HCT116 (cell line): Measurements from ENCODE around the gene BRSK2. TPM values are rescaled to one million over a fixed set of nuclear protein-coding genes. Genes with fewer than 3 reads are reported as not detected.

Source experiments
- ATAC-seq: fragments of 200-7000 bp; cut with Tn5 transposase; 2 replicates; pipeline ENCODE4 v1.9.1; 2020; ENCODE audit warnings: mild to moderate bottlenecking, moderate library complexity
- BruUV-seq: library from RNA; stranded (reverse); fragments of 400-500 nt; replicated peaks from 2 replicates; lab custom pipeline; 2021; lab: Mats Ljungman, UMichigan
- CTCF ChIA-PET: fragments of 300-600 bp; sonication (Branson Sonifier 250); formaldehyde crosslinking; loops from one replicate; lab custom pipeline; 2021; ENCODE audit warnings: antibody characterized with exemption; lab: Charles Lee
- POLR2A ChIA-PET: fragments of 300-600, 350-600 bp; sonication (Branson Sonifier 250); formaldehyde crosslinking; loops from one replicate; lab custom pipeline; 2021; ENCODE audit warnings: antibody characterized with exemption; lab: Charles Lee
- RAD21 ChIA-PET, 2 experiments: fragments of 300-600 bp; sonication (Branson Sonifier 250); formaldehyde crosslinking; loops; one replicate each; lab custom pipeline; 2023; ENCODE audit warnings: low total read pairs in 2 of 2; ENCODE audit not compliant: uncharacterized antibody in 2 of 2, unreplicated experiment in 2 of 2, low non-redundant PET in 1 of 2; lab: Charles Lee
- DNase-seq: peaks from one replicate; pipeline ENCODE4 v3.0.0-alpha.2; 2010; ENCODE audit warnings: low read depth, low spot score
- H2AFZ ChIP-seq: fragments of 200-600 bp; shearing (Covaris generic), sonication (generic); 2 replicates; pipeline ENCODE4 v1.6.1; 2017; ENCODE audit warnings: low read depth, mixed run types, mixed read lengths, antibody characterized with exemption, low read length; ENCODE audit not compliant: poor library complexity, severe bottlenecking
- H3K27ac ChIP-seq: 2 replicates; pipeline ENCODE4 v1.5.1; 2012; ENCODE audit warnings: low read depth, low read length
- H3K27me3 ChIP-seq: fragments of 200-600 bp; sonication (generic); 2 replicates; pipeline ENCODE4 v1.6.1; 2016; ENCODE audit warnings: mixed run types, low read length, mixed read lengths; ENCODE audit not compliant: insufficient read depth
- H3K36me3 ChIP-seq, 2 experiments: fragments of 200-500 bp in 1 of 2; fragments of 200-600 bp in 1 of 2; sonication (Bioruptor generic) in 1 of 2; sonication (generic) in 1 of 2; 2 replicates each; pipeline versions ENCODE4 v1.5.1 to v1.6.1; 2014 to 2016; ENCODE audit warnings: low read length in 2 of 2, inconsistent platforms in 1 of 2, mixed read lengths in 1 of 2, mixed run types in 1 of 2; ENCODE audit not compliant: insufficient read depth in 2 of 2, control insufficient read depth in 1 of 2
- H3K4me1 ChIP-seq, 2 experiments: fragments of 200-600 bp in 1 of 2; sonication (generic) in 1 of 2; 2 replicates each; pipeline versions ENCODE4 v1.5.1 to v1.6.1; 2012 to 2017; ENCODE audit warnings: low read length in 2 of 2, inconsistent platforms in 1 of 2, mild to moderate bottlenecking in 1 of 2, mixed read lengths in 1 of 2, mixed run types in 1 of 2, moderate library complexity in 1 of 2; ENCODE audit not compliant: insufficient read depth in 2 of 2, control insufficient read depth in 1 of 2
- H3K4me2 ChIP-seq: fragments of 200-600 bp; sonication (generic); 2 replicates; pipeline ENCODE4 v1.6.1; 2017; ENCODE audit warnings: mixed run types, low read length, mixed read lengths
- H3K4me3 ChIP-seq, 2 experiments: fragments of 200-600 bp in 1 of 2; sonication (generic) in 1 of 2; replicated peaks in 1 of 2; 2 replicates each; pipeline ENCODE4 v1.5.1; 2011 to 2016; ENCODE audit warnings: low read length in 2 of 2, control low read depth in 1 of 2, low read depth in 1 of 2, mild to moderate bottlenecking in 1 of 2, mixed read lengths in 1 of 2, mixed run types in 1 of 2
- H3K79me2 ChIP-seq: fragments of 200-600 bp; sonication (generic); 2 replicates; pipeline ENCODE4 v1.6.1; 2017; ENCODE audit warnings: mild to moderate bottlenecking, mixed run types, low read length, moderate library complexity, mixed read lengths; ENCODE audit not compliant: insufficient read depth
- H3K9ac ChIP-seq: fragments of 200-600 bp; sonication (generic); 2 replicates; pipeline ENCODE4 v1.6.1; 2016; ENCODE audit warnings: low read length, mixed read lengths
- H3K9me2 ChIP-seq: fragments of 200-600 bp; sonication (generic), shearing (Covaris generic); 2 replicates; pipeline ENCODE4 v1.6.1; 2017; ENCODE audit warnings: mixed run types, mild to moderate bottlenecking, moderate library complexity; ENCODE audit not compliant: insufficient read depth
- H3K9me3 ChIP-seq, 2 experiments: fragments of 200-500 bp in 1 of 2; fragments of 200-600 bp in 1 of 2; sonication (Bioruptor generic) in 1 of 2; sonication (generic) in 1 of 2; 2 replicates each; pipeline ENCODE4 v1.6.1; 2014 to 2017; ENCODE audit warnings: low read length in 2 of 2, mixed read lengths in 2 of 2, inconsistent platforms in 1 of 2, low read depth in 1 of 2, mild to moderate bottlenecking in 1 of 2, mixed run types in 1 of 2, moderate library complexity in 1 of 2; ENCODE audit not compliant: control insufficient read depth in 1 of 2, insufficient read depth in 1 of 2
- H4K20me1 ChIP-seq: fragments of 200-600 bp; sonication (generic), shearing (Covaris generic); 2 replicates; pipeline ENCODE4 v1.6.1; 2017; ENCODE audit warnings: mixed run types, mild to moderate bottlenecking, moderate library complexity; ENCODE audit not compliant: insufficient read depth
- CEBPB ChIP-seq: IDR thresholded peaks from 2 replicates; pipeline ENCODE4 v1.6.1; 2012; ENCODE audit warnings: low read depth
- CTCF ChIP-seq, 3 experiments: fragments of 200-600 bp in 1 of 3; sonication (generic) in 1 of 3; IDR thresholded peaks in 2 of 3; conservative IDR thresholded peaks in 1 of 3; 2 replicates each; pipeline ENCODE4 v1.5.1; 2012 to 2017; ENCODE audit warnings: low read depth in 2 of 3, low read length in 2 of 3, antibody characterized with exemption in 1 of 3, borderline replicate concordance in 1 of 3, control low read depth in 1 of 3, mild to moderate bottlenecking in 1 of 3, mixed read lengths in 1 of 3, mixed run types in 1 of 3, moderate library complexity in 1 of 3; ENCODE audit not compliant: insufficient read depth in 1 of 3
- EGR1 ChIP-seq: IDR thresholded peaks from 2 replicates; pipeline ENCODE4 v1.6.1; 2012; ENCODE audit warnings: low read depth
- ELF1 ChIP-seq: IDR thresholded peaks from 2 replicates; pipeline ENCODE4 v1.6.1; 2012; ENCODE audit warnings: low read depth, borderline replicate concordance
- FOSL1 ChIP-seq: IDR thresholded peaks from 2 replicates; pipeline ENCODE4 v1.6.1; 2012; ENCODE audit warnings: low read depth
- JUND ChIP-seq: IDR thresholded peaks from 2 replicates; pipeline ENCODE4 v1.6.1; 2012
- POLR2A ChIP-seq: IDR thresholded peaks from 2 replicates; pipeline ENCODE4 v1.7.0; 2011; ENCODE audit warnings: borderline replicate concordance; ENCODE audit not compliant: insufficient read depth, insufficient read length; ENCODE audit errors: extremely low read depth
- POLR2AphosphoS5 ChIP-seq: IDR thresholded peaks from 2 replicates; pipeline ENCODE4 v1.6.1; 2011; ENCODE audit warnings: mild to moderate bottlenecking, low read depth, low read length, moderate library complexity
- RAD21 ChIP-seq: IDR thresholded peaks from 2 replicates; pipeline ENCODE4 v1.6.1; 2012; ENCODE audit warnings: low read depth, mild to moderate bottlenecking
- SIN3A ChIP-seq: IDR thresholded peaks from 2 replicates; pipeline ENCODE4 v1.6.1; 2012; ENCODE audit warnings: low read depth
- SRF ChIP-seq: IDR thresholded peaks from 2 replicates; pipeline ENCODE4 v1.6.1; 2012; ENCODE audit warnings: low read depth
- TCF7L2 ChIP-seq: IDR thresholded peaks from 2 replicates; pipeline ENCODE4 v1.7.0; 2011; ENCODE audit warnings: borderline replicate concordance, inconsistent platforms; ENCODE audit not compliant: insufficient read depth, insufficient read length; ENCODE audit errors: extremely low read depth
- ZFX ChIP-seq: fragments of 450-650 bp; IDR thresholded peaks from 2 replicates; pipeline ENCODE4 v1.6.1; 2017
- ZNF274 ChIP-seq: fragments of 200-500 bp; sonication (Bioruptor generic); IDR thresholded peaks from 2 replicates; pipeline ENCODE4 v1.6.1; 2014; ENCODE audit warnings: mild to moderate bottlenecking, low read depth, low read length, inconsistent platforms
- intact Hi-C: fragments of 100-400 bp; cut with micrococcal nuclease; formaldehyde crosslinking; loops from 2 replicates; pipeline ENCODE4 v1.10.0; 2022
- total RNA-seq: library from RNA; stranded (reverse); gene quantifications from one replicate; pipeline ENCODE4 v1.2.1, GENCODE V29; 2021; ENCODE audit not compliant: unreplicated experiment
- TF ChIP-seq, protein P1 (sequence below): IDR thresholded peaks from 2 replicates; pipeline ENCODE4 v1.6.1; 2012
- TF ChIP-seq, protein P2 (sequence below): IDR thresholded peaks from 2 replicates; pipeline ENCODE4 v1.6.1; 2011; ENCODE audit warnings: mild to moderate bottlenecking, low read length, moderate library complexity; ENCODE audit not compliant: insufficient replicate concordance; ENCODE audit errors: extremely low read depth
- TF ChIP-seq, protein P3 (sequence below): IDR thresholded peaks from 2 replicates; pipeline ENCODE4 v1.6.1; 2012

The BRSK2 gene
- total RNA-seq, 1 experiment from 2014 or later = 14.0 TPM

GRCh38 chr11:1398528-1399235 lies 8.9 kb downstream of the BRSK2 start:
- TF ChIP-seq POLR2A (no peak), EGR1 (no peak), POLR2AphosphoS5 (no peak), CTCF (IDR thresholded peaks at IDR 0.05 in 2 of 3, conservative IDR thresholded peaks at IDR 0.05 in 1 of 3; ENCODE audit: borderline replicate concordance in 1 of 3, insufficient read depth in 1 of 3, low read depth in 2 of 3, low read length in 2 of 3) (no peak), CEBPB (no peak), ZNF274 (no peak), RAD21 (no peak), SIN3A (no peak), SRF (no peak), JUND (no peak), ZFX (no peak), ELF1 (no peak), FOSL1 (no peak), TCF7L2 (no peak)
- TF ChIP-seq, protein P1, sequence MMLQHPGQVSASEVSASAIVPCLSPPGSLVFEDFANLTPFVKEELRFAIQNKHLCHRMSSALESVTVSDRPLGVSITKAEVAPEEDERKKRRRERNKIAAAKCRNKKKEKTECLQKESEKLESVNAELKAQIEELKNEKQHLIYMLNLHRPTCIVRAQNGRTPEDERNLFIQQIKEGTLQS = no peak
- TF ChIP-seq, protein P2, sequence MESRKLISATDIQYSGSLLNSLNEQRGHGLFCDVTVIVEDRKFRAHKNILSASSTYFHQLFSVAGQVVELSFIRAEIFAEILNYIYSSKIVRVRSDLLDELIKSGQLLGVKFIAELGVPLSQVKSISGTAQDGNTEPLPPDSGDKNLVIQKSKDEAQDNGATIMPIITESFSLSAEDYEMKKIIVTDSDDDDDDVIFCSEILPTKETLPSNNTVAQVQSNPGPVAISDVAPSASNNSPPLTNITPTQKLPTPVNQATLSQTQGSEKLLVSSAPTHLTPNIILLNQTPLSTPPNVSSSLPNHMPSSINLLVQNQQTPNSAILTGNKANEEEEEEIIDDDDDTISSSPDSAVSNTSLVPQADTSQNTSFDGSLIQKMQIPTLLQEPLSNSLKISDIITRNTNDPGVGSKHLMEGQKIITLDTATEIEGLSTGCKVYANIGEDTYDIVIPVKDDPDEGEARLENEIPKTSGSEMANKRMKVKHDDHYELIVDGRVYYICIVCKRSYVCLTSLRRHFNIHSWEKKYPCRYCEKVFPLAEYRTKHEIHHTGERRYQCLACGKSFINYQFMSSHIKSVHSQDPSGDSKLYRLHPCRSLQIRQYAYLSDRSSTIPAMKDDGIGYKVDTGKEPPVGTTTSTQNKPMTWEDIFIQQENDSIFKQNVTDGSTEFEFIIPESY = no peak
- TF ChIP-seq, protein P3, sequence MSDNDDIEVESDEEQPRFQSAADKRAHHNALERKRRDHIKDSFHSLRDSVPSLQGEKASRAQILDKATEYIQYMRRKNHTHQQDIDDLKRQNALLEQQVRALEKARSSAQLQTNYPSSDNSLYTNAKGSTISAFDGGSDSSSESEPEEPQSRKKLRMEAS = no peak
- Histone ChIP-seq H3K9ac (no peak overlapping the region), H3K27ac (no peak overlapping the region), H3K9me3 (no peaks in the 10 kb centered on the region), H3K27me3 (no peaks in the 10 kb centered on the region), H3K36me3 (no peaks in the 10 kb centered on the region), H3K79me2 (no peaks in the 10 kb centered on the region), H3K9me2 (no peaks in the 10 kb centered on the region), H3K4me2 (no peak overlapping the region), H3K4me1 (no peaks in the 10 kb centered on the region), H4K20me1 (no peaks in the 10 kb centered on the region), H3K4me3 (no peak overlapping the region), H2AFZ (no peak overlapping the region)
- intact Hi-C loops = no loop called here
- POLR2A ChIA-PET = no interaction called here
- CTCF ChIA-PET = no interaction called here
- ATAC-seq (no peak), DNase-seq (no peak)
- BruUV-seq = no TSS peak
- RAD21 ChIA-PET = no interaction called here
